Measurements from ENCODE around the gene CHPF.

DNA sequence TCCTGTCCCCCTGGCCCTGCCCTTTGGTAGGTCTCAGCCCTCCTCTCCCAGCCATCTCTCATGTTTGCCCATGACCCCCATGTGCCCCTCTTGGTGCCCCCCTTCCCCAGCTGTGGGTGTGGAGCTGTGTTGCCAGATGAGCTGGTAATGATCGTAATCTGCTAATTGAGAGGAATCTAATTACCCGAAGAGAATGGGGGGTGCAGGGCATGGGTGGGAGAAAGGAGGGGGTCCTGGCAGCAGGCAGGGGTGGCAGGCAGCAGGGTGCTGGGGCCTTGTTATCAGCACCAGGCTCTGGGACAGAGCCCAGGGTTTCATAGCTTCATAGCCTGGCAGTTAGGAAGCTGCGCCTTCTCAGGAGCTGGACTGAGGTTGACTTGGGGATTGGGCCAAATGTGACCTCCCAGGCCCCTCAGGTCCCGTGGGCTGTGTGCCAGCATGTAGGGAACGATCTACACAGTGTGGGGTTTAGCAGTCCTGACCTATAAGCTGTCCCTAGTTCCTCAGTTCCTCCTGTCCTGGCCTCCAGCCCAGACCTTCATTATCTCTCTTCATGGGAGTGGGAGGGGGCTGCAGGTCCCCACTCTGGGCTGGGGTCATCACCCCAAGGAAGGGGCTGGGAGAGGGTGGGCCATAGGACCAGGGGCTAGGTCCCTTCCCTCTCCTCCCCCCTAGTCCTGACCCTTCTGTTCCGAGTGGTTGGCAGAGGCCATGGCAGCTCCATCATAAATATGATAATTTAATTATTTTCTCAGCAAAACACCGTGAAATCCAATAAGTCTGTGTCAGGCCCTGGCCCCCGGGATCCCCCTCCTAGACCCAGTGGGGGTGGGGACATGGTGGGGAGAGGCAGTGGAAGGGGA is 35.8 kb downstream of the CHPF start:
- no peak for TF ChIP-seq CTCF (IDR thresholded peaks at IDR 0.05; ENCODE audit: insufficient read depth, low read length)
- TF ChIP-seq REST (IDR thresholded peaks at IDR 0.05; ENCODE audit: insufficient replicate concordance, low read depth): peak; percentile 80
- no peak for TF ChIP-seq GABPA (IDR thresholded peaks at IDR 0.05; ENCODE audit: low read depth)
- TF ChIP-seq POLR2AphosphoS5 (IDR thresholded peaks at IDR 0.05; ENCODE audit: low read depth): no peak

All from HL-60 (cell line).